Measurements from ENCODE around the gene BICD2. TPM values are rescaled to one million over a fixed set of nuclear protein-coding genes. Genes with fewer than 3 reads are reported as not detected.

BICD2 gene
- total and polyA plus RNA-seq, 4 donors: 2.5 to 16.0 (median 11.2) TPM

DNA sequence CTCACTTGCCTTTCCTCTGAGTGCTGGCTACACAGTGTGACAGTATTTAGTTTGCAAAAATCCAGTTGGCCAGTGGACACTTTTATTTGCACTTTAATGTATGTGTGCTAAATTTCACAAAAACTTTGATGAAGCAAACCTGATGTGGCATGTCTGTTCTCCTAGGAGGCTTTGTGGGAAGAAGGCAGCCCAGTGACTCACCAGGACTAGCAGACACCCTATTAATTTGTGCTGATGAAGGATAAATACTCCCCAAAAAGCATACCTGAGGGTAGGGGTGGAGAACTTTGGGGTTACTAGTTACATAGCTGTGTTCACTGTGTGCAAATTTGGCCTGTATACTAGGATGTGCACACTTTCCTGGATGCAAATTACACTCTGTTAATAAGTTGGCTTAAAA lies 55.4 kb downstream of the BICD2 start:
- TF ChIP-seq GABPA (IDR thresholded peaks at IDR 0.05 in 1 of 2, conservative IDR thresholded peaks at IDR 0.05 in 1 of 2): no peak
- no peak for TF ChIP-seq SP1 (IDR thresholded peaks at IDR 0.05)
- no peak for TF ChIP-seq EGR1 (IDR thresholded peaks at IDR 0.05; ENCODE audit: low read depth in 2 of 2)
- TF ChIP-seq FOXA2 (IDR thresholded peaks at IDR 0.05): no peak
- TF ChIP-seq, protein P1, sequence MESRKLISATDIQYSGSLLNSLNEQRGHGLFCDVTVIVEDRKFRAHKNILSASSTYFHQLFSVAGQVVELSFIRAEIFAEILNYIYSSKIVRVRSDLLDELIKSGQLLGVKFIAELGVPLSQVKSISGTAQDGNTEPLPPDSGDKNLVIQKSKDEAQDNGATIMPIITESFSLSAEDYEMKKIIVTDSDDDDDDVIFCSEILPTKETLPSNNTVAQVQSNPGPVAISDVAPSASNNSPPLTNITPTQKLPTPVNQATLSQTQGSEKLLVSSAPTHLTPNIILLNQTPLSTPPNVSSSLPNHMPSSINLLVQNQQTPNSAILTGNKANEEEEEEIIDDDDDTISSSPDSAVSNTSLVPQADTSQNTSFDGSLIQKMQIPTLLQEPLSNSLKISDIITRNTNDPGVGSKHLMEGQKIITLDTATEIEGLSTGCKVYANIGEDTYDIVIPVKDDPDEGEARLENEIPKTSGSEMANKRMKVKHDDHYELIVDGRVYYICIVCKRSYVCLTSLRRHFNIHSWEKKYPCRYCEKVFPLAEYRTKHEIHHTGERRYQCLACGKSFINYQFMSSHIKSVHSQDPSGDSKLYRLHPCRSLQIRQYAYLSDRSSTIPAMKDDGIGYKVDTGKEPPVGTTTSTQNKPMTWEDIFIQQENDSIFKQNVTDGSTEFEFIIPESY (IDR thresholded peaks at IDR 0.05): no peak
- TF ChIP-seq RAD21 (IDR thresholded peaks at IDR 0.05): no peak
- TF ChIP-seq, protein P2, sequence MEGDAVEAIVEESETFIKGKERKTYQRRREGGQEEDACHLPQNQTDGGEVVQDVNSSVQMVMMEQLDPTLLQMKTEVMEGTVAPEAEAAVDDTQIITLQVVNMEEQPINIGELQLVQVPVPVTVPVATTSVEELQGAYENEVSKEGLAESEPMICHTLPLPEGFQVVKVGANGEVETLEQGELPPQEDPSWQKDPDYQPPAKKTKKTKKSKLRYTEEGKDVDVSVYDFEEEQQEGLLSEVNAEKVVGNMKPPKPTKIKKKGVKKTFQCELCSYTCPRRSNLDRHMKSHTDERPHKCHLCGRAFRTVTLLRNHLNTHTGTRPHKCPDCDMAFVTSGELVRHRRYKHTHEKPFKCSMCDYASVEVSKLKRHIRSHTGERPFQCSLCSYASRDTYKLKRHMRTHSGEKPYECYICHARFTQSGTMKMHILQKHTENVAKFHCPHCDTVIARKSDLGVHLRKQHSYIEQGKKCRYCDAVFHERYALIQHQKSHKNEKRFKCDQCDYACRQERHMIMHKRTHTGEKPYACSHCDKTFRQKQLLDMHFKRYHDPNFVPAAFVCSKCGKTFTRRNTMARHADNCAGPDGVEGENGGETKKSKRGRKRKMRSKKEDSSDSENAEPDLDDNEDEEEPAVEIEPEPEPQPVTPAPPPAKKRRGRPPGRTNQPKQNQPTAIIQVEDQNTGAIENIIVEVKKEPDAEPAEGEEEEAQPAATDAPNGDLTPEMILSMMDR (IDR thresholded peaks at IDR 0.05; ENCODE audit: low read depth, low read length, missing input control): no peak
- TF ChIP-seq, protein P3, sequence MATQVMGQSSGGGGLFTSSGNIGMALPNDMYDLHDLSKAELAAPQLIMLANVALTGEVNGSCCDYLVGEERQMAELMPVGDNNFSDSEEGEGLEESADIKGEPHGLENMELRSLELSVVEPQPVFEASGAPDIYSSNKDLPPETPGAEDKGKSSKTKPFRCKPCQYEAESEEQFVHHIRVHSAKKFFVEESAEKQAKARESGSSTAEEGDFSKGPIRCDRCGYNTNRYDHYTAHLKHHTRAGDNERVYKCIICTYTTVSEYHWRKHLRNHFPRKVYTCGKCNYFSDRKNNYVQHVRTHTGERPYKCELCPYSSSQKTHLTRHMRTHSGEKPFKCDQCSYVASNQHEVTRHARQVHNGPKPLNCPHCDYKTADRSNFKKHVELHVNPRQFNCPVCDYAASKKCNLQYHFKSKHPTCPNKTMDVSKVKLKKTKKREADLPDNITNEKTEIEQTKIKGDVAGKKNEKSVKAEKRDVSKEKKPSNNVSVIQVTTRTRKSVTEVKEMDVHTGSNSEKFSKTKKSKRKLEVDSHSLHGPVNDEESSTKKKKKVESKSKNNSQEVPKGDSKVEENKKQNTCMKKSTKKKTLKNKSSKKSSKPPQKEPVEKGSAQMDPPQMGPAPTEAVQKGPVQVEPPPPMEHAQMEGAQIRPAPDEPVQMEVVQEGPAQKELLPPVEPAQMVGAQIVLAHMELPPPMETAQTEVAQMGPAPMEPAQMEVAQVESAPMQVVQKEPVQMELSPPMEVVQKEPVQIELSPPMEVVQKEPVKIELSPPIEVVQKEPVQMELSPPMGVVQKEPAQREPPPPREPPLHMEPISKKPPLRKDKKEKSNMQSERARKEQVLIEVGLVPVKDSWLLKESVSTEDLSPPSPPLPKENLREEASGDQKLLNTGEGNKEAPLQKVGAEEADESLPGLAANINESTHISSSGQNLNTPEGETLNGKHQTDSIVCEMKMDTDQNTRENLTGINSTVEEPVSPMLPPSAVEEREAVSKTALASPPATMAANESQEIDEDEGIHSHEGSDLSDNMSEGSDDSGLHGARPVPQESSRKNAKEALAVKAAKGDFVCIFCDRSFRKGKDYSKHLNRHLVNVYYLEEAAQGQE (IDR thresholded peaks at IDR 0.05): no peak
- TF ChIP-seq, protein P4, sequence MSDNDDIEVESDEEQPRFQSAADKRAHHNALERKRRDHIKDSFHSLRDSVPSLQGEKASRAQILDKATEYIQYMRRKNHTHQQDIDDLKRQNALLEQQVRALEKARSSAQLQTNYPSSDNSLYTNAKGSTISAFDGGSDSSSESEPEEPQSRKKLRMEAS (IDR thresholded peaks at IDR 0.05): no peak
- TF ChIP-seq TAF1 (conservative IDR thresholded peaks at IDR 0.05): no peak
- no peak for TF ChIP-seq RXRA (IDR thresholded peaks at IDR 0.05)
- no peak for TF ChIP-seq YY1 (IDR thresholded peaks at IDR 0.05)
- TF ChIP-seq, protein P5, sequence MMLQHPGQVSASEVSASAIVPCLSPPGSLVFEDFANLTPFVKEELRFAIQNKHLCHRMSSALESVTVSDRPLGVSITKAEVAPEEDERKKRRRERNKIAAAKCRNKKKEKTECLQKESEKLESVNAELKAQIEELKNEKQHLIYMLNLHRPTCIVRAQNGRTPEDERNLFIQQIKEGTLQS (IDR thresholded peaks at IDR 0.05): no peak
- no peak for TF ChIP-seq NR2F2 (IDR thresholded peaks at IDR 0.05)
- TF ChIP-seq HNF4G (IDR thresholded peaks at IDR 0.05): no peak
- no peak for TF ChIP-seq FOXA1 (IDR thresholded peaks at IDR 0.05)
- TF ChIP-seq JUND (IDR thresholded peaks at IDR 0.05): no peak
- TF ChIP-seq HNF4A (conservative IDR thresholded peaks at IDR 0.05): no peak
- peaks cover 0 to 4% (median 0%) of the 10 kb centered on the region in 4 donors for H3K4me1 ChIP-seq (ENCODE audit: control insufficient read depth in 4 of 4, insufficient read depth in 4 of 4, low read length in 3 of 4)
- no peak overlapping the region for H3K4me3 ChIP-seq (ENCODE audit: low read depth in 1 of 3, low read length in 3 of 3)
- no peak overlapping the region for H3K27ac ChIP-seq (ENCODE audit: low read depth in 1 of 2, low read length in 2 of 2)
- peaks cover 0 to 29% (median 11%) of the 10 kb centered on the region in 4 donors for H3K36me3 ChIP-seq (ENCODE audit: control insufficient read depth in 4 of 4, insufficient read depth in 3 of 4, low read depth in 1 of 4, low read length in 3 of 4)
- no peaks in the 10 kb centered on the region for H3K27me3 ChIP-seq (ENCODE audit: control insufficient read depth in 4 of 4, insufficient read depth in 4 of 4, low read length in 3 of 4)
- H3K9me3 ChIP-seq (ENCODE audit: control insufficient read depth in 4 of 4, low read length in 3 of 4): no peaks in the 10 kb centered on the region
- no peak for DNase-seq (ENCODE audit: low spot score)
- H3K9ac ChIP-seq (ENCODE audit: low read depth in 1 of 2, low read length in 2 of 2): no peak overlapping the region
